SK-N-MC (cell line): ENCODE measurements around the gene MTMR3.
A peak's percentile ranks its signal among the peaks of the same experiment; 100 is the strongest.

Source experiments
- DNase-seq: peaks from one replicate; pipeline ENCODE4 v3.0.0-alpha.2; 2011; ENCODE audit warnings: low read depth, low spot score
- H3K27ac ChIP-seq: fragments of 200-600 bp; sonication (generic); 2 replicates; pipeline ENCODE4 v1.5.1; 2016; ENCODE audit warnings: mixed run types
- H3K36me3 ChIP-seq: fragments of 200-600 bp; sonication (generic); 2 replicates; pipeline ENCODE4 v1.6.1; 2017; ENCODE audit warnings: antibody characterized with exemption, low read length, mixed read lengths; ENCODE audit not compliant: insufficient read depth
- H3K4me3 ChIP-seq: fragments of 200-600 bp; sonication (generic); 2 replicates; pipeline ENCODE4 v1.5.1; 2016
- H3K9ac ChIP-seq: fragments of 200-600 bp; sonication (generic); 2 replicates; pipeline ENCODE4 v1.8.0; 2017; ENCODE audit warnings: mixed run types, mixed read lengths; ENCODE audit not compliant: insufficient read length
- H3K9me3 ChIP-seq: fragments of 200-600 bp; sonication (generic); 2 replicates; pipeline ENCODE4 v1.6.1; 2017; ENCODE audit warnings: low read depth, mild to moderate bottlenecking, antibody characterized with exemption, low read length, moderate library complexity, mixed read lengths
- EZH2 ChIP-seq: fragments of 200-600 bp; sonication (generic); IDR thresholded peaks from one replicate; pipeline ENCODE4 v1.6.1; 2017; ENCODE audit warnings: antibody characterized with exemption
- FOXP2 ChIP-seq: optimal IDR thresholded peaks from 2 replicates; pipeline ENCODE3; 2011; ENCODE audit warnings: mild to moderate bottlenecking, moderate library complexity; ENCODE audit not compliant: insufficient read depth; ENCODE audit errors: extremely low read length, control extremely low read depth
- POLR2AphosphoS5 ChIP-seq: IDR thresholded peaks from 2 replicates; pipeline ENCODE4 v1.6.1; 2012; ENCODE audit warnings: mild to moderate bottlenecking, low read depth, low read length, borderline replicate concordance

MTMR3 gene

DNA sequence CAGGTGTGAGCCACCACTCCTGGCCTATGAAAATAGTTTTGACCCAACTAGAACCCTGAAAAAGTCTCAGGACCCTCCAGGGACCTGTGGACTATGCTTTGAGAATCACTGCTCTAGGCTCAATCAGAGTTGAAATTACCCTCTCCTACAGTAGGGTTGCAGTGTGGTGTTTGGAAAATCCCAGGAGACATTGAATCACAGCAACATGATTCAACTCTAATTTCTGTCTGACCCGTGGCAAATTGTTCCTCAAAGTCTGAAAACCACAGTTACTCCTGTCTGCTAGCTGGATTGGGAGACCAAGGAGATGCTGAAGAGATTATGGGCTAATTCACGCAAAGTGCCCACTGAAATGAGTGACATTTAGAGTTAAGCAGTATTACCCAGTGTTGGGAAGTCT is 5.4 kb upstream of the MTMR3 start:
- H3K9me3 ChIP-seq, result peaks cover 3% of the 10 kb centered on the region; the same call in 1 of the 2 replicates
- no peaks in the 10 kb centered on the region for H3K36me3 ChIP-seq

DNA sequence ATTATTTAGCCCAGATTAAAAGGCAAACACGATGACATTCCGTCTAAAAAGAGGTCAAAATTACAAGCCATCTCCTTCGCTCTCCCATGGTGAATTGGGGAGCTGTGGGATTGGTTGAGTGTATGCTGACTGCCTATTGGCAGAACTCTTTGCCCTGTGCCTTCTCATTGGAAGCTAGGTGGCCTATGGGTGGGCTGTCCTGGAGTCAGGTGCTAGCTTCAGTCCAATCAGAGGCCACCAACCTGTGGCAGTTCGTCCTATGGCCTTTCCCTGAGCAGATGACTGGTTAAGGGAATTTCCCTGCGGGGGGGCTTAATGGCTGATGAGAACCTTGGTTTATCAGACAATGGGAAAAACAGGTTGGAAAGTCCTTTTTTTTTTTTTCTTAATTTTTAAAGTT is 3.2 kb upstream of the MTMR3 start:
- TF ChIP-seq FOXP2, result no peak
- TF ChIP-seq POLR2AphosphoS5, result no peak
- Histone ChIP-seq H3K27ac (no peak overlapping the region), H3K9me3 (peaks cover 3% of the 10 kb centered on the region; the same call in 1 of the 2 replicates), H3K9ac (no peak overlapping the region), H3K4me3 (no peak overlapping the region), H3K36me3 (no peaks in the 10 kb centered on the region)
- no peak for DNase-seq

More for the DNA sequence above, 5.4 kb upstream of the MTMR3 start:
- Histone ChIP-seq H3K4me3 (no peak overlapping the region), H3K9ac (no peak overlapping the region), H3K27ac (no peak overlapping the region)
- no peak for DNase-seq
- no peak for TF ChIP-seq POLR2AphosphoS5
- TF ChIP-seq EZH2, result no peak
- TF ChIP-seq FOXP2, result no peak

DNA sequence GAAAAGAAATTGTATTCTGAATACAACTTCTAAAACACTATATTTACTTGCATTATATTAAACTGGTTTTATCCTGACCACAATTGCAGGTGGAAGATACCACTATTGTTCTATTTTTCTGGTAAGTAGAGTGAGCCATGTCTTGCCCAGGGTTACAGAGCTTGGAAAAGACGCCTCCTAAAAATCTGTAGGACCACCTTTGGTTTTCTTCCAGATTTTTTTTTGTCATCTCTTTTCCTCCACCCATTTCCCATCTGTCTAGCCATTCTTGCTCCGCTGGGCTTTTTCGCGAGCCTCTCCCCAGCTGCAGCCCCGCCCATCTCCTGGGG is 294 bp upstream of the MTMR3 start:
- H3K4me3 ChIP-seq, result peak overlapping the region; percentile 92
- H3K27ac ChIP-seq, result no peak overlapping the region
- no peaks in the 10 kb centered on the region for H3K9me3 ChIP-seq
- no peak for DNase-seq
- H3K36me3 ChIP-seq, result no peaks in the 10 kb centered on the region
- TF ChIP-seq FOXP2 (no peak), EZH2 (no peak), POLR2AphosphoS5 (no peak)
- H3K9ac ChIP-seq, result no peak overlapping the region

DNA sequence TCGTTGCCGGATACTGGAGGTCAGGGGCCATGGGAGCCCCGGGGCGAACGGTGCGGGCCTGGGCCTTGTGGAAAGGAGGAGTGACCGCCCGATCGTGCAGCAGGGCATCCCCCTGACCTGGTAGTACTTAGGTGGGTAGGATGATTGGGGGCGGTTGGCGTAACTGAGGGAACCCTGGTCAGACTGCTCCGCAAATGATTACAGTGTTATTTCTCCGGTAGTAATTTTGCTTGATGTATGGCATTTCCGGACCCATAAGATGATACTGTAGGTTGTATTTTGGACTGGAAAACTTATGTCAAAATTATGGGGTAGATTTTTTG is 762 bp downstream of the MTMR3 start:
- Histone ChIP-seq H3K9me3 (no peaks in the 10 kb centered on the region), H3K27ac (no peak overlapping the region), H3K9ac (peak overlapping the region; percentile 88), H3K4me3 (peak overlapping the region; percentile 92), H3K36me3 (no peaks in the 10 kb centered on the region)
- DNase-seq, result no peak
- TF ChIP-seq FOXP2, result no peak
- no peak for TF ChIP-seq EZH2
- TF ChIP-seq POLR2AphosphoS5, result no peak

DNA sequence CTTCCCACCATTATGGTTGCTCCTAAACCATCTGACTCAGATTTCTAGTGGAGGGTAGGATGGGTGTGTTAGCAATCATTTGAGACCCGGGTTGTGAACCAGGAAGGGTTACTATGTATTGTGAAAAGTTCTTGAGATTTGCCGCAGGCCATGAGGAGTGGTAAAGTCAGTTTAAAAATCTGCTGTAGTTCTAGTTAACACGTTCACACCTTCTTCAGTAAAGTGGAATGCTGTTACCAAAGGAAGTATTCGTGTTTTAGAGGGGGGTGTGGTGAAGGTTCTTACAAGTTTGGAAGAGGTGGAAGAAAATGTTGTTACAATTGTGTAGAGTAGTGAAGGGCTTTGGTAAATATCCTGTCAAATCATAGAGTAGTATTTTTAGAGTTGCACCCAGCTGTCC is 2.6 kb downstream of the MTMR3 start:
- TF ChIP-seq FOXP2 (no peak), POLR2AphosphoS5 (no peak), EZH2 (no peak)
- no peak overlapping the region for H3K27ac ChIP-seq
- no peak for DNase-seq
- no peaks in the 10 kb centered on the region for H3K9me3 ChIP-seq
- H3K9ac ChIP-seq, result no peak overlapping the region
- no peak overlapping the region for H3K4me3 ChIP-seq
- no peaks in the 10 kb centered on the region for H3K36me3 ChIP-seq

DNA sequence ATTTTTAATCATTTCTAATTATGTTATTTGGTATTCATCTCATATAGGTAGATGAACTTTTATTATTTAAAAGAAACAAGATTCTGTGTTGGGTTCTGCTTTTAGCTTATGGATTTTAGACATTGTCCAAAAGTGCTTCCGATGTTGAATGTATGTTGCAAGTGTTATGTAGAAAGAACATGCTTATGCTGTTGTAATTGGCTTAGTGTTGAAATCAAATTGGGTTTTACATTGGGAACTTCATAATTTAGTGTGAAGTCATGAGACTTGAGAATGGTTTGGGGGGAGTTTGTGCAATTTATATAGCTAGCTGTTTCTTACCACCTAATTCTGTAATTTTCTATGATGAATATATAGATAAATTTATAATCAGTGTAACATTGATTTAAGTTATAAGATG is 3.6 kb downstream of the MTMR3 start:
- no peak for TF ChIP-seq FOXP2
- no peak for TF ChIP-seq EZH2
- no peak for TF ChIP-seq POLR2AphosphoS5
- no peak for DNase-seq
- no peak overlapping the region for H3K9ac ChIP-seq
- H3K4me3 ChIP-seq, result no peak overlapping the region
- no peaks in the 10 kb centered on the region for H3K36me3 ChIP-seq
- H3K27ac ChIP-seq, result no peak overlapping the region
- H3K9me3 ChIP-seq, result no peaks in the 10 kb centered on the region

DNA sequence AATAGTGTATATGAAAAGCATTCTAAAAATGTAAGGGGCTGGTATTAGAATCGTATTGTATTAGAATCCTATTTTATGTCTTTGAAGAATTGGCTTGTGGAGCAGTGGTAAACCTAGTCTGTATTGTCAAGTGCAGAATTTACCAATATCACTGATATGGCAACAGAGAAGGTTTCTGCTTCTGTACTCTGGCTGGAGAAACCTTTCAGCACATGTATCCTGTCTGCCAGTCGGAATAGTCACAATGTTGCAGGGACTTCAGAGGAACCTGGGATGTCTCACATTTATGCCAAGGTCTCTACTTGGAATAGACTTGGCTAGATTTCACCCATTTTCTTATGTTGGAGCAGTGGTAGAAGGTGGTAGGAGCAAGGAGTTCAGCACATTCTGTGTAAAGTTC is 4.4 kb downstream of the MTMR3 start:
- Histone ChIP-seq H3K27ac (no peak overlapping the region), H3K9me3 (no peaks in the 10 kb centered on the region), H3K4me3 (no peak overlapping the region), H3K36me3 (no peaks in the 10 kb centered on the region), H3K9ac (no peak overlapping the region)
- TF ChIP-seq POLR2AphosphoS5 (no peak), EZH2 (no peak), FOXP2 (no peak)
- no peak for DNase-seq

DNA sequence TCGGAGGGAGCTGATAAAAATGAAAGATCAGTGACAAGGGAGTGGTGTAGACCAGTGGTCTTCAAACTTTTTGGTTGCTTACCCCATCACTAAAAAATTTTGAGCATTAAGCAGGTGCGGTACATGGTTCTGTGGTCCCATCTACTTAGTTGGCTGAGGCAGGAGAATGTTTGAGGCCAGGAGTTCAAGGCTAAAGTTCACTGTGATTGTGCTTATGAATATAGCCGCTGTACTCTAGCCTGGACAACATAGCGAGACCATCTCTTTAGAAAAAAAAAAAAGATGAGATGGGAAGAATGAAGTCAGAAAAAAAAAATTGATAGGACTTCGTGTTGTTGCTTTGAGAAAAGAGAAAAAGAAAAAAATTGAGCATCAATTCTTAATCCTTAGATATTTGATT is 7.8 kb downstream of the MTMR3 start:
- Histone ChIP-seq H3K36me3 (no peaks in the 10 kb centered on the region), H3K4me3 (no peak overlapping the region), H3K9ac (no peak overlapping the region), H3K9me3 (no peaks in the 10 kb centered on the region), H3K27ac (no peak overlapping the region)
- DNase-seq, result no peak
- TF ChIP-seq EZH2, result no peak
- no peak for TF ChIP-seq POLR2AphosphoS5

DNA sequence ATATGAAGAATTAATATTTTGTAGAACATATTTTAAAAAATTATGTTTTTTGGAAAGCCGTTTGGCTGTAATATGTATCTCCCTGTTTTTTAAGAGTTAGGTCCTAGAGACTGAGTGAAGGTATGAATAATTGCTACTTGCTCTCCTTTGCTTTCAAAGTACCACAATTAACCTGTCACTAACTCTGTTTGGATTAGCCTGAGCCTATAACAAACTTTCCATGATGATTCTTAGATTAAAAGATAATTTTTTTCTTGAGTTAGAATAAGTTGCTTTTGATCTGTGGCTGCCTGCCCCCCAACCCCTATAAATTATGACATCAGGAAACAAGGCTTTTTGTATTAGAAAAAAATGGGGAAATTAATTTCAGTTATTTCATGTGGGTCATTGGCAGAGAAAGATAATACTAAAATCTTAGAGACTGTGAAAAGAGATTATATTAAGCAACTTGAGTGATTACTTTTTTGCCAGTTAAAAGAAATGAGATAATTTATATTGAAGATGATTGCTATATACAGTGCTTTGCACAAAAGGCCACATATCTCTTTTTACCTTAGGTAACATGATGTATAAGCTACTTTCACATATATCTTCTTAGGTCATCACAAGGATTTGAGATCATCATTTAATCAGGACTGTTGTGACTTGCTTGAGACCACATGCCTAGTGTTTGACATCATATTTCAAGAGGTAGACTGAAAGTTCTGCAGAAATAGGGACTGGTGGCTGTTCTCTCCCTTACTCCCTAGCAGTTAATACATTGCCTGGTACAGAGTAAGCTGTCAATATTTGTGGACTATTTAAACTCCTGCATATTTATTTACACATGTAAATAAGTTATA is 9.6 kb downstream of the MTMR3 start:
- no peaks in the 10 kb centered on the region for H3K36me3 ChIP-seq
- TF ChIP-seq POLR2AphosphoS5 (no peak), FOXP2 (no peak), EZH2 (no peak)
- H3K27ac ChIP-seq, result no peak overlapping the region
- DNase-seq, result no peak
- no peak overlapping the region for H3K9ac ChIP-seq
- H3K9me3 ChIP-seq, result no peaks in the 10 kb centered on the region
- H3K4me3 ChIP-seq, result no peak overlapping the region
